Coronary artery (tissue), 2 donors: ENCODE measurements around the gene SMC3.

Source experiments
- DNase-seq: peaks from one replicate; pipeline ENCODE4 v3.0.0-alpha.2; 2017; ENCODE audit warnings: low spot score
- H3K27ac ChIP-seq, 2 donors: fragments of 200-600 bp; sonication (generic); one replicate each; pipeline ENCODE4 v1.5.1; 2016 to 2019
- H3K4me3 ChIP-seq: fragments of 200-600 bp; sonication (generic); 2 replicates; pipeline ENCODE4 v1.5.1; 2016; ENCODE audit warnings: mild to moderate bottlenecking, moderate library complexity
- CTCF ChIP-seq: fragments of 200-600 bp; sonication (generic); IDR thresholded peaks from one replicate; pipeline ENCODE4 v1.5.1; 2019; ENCODE audit warnings: antibody characterized with exemption

Gene SMC3

DNA sequence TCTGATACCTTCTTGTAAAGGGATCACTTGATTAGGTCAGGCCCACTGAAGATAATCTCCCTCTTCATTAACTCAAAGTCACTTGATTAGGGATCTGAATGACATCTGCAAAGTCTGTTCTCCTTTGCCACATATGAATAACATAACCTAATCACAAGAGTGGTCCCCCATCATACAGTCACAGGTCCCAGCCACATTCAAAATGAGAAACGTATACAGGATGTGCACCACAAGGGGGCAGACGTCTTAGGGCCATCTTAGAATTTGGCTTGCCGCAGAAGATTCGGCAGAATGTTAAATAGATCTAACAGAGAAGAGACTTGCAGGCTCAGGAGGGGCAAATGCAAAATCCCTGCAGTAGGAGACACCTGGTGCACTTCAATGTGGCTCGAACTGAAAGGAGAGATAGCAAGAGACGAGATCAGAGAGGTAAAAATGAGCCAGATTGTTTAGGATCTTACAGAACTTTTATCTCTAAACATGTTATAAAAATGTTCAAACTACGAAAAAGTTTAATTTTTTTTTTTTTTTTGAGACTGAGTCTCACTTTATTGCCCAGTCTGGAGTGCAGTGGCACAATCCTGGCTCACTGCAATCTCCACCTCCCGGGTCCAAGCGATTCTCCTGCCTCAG, 10.4 kb upstream of the SMC3 start:
- TF ChIP-seq CTCF = peak; percentile 41
- Histone ChIP-seq H3K27ac (no peak overlapping the region), H3K4me3 (no peak overlapping the region)
- DNase-seq = no peak

GRCh38 chr10:110558041-110558440, 9.5 kb upstream of the SMC3 start:
- no peak overlapping the region for H3K4me3 ChIP-seq
- no peak overlapping the region for H3K27ac ChIP-seq
- no peak for DNase-seq
- TF ChIP-seq CTCF = no peak

DNA sequence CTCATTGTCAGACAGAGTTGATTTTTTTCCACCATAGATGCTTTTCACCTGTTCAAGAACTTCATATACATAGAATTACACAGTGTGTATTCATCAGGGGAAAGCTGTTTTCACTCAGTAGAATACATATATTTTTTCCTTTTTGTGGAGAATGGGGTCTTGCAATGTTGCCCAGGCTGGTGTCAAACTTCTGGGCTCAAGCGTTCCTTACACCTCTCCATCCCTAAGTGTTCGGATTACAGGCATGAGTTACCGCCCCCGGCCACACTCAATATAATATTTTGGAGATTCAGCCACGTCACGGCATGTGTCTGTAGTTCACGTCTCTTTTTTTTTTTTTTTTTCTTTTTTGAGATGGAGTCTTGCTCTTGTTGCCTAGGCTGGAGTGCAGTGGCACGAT, 7.5 kb upstream of the SMC3 start:
- Histone ChIP-seq H3K4me3 (no peak overlapping the region), H3K27ac (no peak overlapping the region)
- no peak for DNase-seq
- no peak for TF ChIP-seq CTCF

DNA sequence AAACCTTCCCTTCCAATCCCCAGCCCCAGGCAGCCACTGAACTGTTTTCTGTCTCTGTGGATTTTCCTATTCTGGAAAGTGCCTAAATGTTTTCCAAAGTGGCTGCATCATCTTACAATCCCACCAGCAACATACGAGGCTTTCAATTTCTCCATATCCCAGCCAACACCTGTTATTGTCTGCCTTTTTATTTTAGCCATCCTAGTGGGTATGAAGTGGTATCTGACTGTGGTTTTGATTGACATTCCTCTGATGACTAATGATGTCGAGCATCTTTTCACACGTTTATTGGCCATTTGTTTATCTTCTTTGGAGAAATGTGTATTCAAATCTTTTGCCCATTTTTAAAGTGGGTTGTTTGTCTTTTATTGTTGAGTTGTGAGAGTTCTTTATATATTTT, 6.2 kb upstream of the SMC3 start:
- DNase-seq = no peak
- no peak for TF ChIP-seq CTCF
- H3K27ac ChIP-seq = no peak overlapping the region

DNA sequence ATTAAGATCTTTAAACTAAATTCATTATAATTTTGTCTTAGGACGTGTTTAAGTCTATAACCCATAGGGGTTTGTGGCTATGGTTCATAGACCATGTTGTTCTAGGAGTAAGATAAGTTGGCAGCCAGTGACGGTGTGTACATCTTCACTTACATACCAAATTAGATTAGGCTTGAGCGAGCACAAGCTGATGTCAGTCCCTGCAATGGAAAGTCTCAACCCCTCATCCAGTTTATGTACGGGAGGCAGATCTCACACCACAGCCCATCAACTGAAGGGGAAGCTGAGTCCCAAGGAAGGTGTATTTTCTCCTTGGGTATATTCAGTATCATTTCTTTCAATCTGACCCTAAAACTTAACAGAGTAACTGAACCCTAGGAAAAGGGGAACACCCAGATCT, 5.1 kb upstream of the SMC3 start:
- DNase-seq = no peak
- no peak for TF ChIP-seq CTCF
- H3K27ac ChIP-seq = no peak overlapping the region
- no peak overlapping the region for H3K4me3 ChIP-seq

More for the DNA sequence above, 6.2 kb upstream of the SMC3 start:
- H3K4me3 ChIP-seq = no peak overlapping the region

GRCh38 chr10:110563132-110563531, 4.4 kb upstream of the SMC3 start:
- Histone ChIP-seq H3K4me3 (no peak overlapping the region), H3K27ac (no peak overlapping the region)
- no peak for TF ChIP-seq CTCF
- no peak for DNase-seq

- TF ChIP-seq CTCF = no peak
- Histone ChIP-seq H3K27ac (peak overlapping the region; percentile 89 to 94), H3K4me3 (peak overlapping the region; percentile 100)
- no peak for DNase-seq
Measured at GRCh38 chr10:110566472-110567200, 859 bp upstream of the SMC3 start.
